Measurements from ENCODE around the gene PCMTD2.

The PCMTD2 gene

DNA sequence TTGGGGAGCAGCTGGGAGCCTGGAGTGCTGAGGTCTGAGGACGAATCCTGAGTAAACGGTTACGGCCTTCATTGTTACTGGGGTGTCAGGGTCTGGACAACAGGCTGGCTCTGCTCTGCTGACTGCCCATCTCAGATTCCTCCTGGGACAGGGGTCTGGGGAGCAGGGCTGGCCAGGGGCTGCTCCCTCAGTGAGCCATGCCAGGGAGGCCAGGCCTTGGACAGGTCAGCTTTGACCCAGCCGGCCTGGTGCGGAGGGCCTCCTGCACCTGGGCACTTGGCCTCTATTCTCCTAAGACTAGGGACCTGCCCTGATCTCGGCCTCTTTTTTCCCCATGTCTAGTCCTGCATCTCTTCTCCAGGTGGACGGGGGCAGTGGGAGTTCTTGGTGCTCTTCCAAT is 46.4 kb upstream of the PCMTD2 start:
- TF ChIP-seq GABPA (IDR thresholded peaks at IDR 0.05; ENCODE audit: low read depth) (no peak), SPI1 (IDR thresholded peaks at IDR 0.05; ENCODE audit: borderline replicate concordance, low read depth) (no peak)
- DNase-seq (ENCODE audit: low read depth in 1 of 2, low spot score in 1 of 2) = no peak
- H3K27me3 ChIP-seq (ENCODE audit: insufficient read depth, poor library complexity, severe bottlenecking) = peaks cover 4% of the 10 kb centered on the region
- H3K27ac ChIP-seq (replicated peaks) = no peak overlapping the region
- H3K4me3 ChIP-seq (replicated peaks; ENCODE audit: insufficient read depth, low read length) = no peak overlapping the region

DNA sequence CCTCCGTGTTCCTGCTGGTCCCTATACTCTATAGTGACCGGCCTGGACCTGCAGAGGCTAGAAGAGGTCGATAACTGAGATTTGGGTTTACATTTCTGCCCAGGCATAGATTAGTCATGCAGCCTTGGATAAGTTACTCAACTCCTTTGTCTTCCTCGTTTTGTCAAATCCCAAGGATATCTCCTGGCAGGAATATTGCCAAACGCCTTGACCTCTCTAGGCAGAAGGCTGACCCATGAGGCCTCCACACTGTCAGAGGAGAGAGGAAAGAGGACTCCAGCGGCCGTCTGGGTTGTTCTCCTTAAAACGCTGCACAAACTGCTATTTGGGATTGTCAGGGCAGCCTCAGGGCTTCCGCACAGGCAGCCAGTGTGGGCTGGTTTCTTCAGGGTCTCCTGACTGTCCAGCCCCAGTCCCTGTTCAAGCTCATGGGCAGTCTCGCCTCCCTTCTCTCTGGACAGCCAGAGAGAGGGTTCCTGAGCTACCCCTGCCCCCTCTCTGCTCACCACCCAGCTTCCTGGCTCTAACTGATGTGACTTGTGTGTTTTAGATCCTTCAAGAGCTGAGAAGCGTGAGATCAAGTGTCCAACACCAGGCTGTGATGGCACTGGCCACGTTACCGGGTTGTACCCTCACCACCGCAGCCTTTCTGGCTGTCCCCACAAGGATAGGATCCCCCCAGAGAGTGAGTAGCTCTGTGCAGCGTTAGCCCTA is 44.7 kb upstream of the PCMTD2 start:
- peaks cover 4% of the 10 kb centered on the region for H3K27me3 ChIP-seq (ENCODE audit: insufficient read depth, poor library complexity, severe bottlenecking)
- no peak for DNase-seq (ENCODE audit: low read depth in 1 of 2, low spot score in 1 of 2)
- TF ChIP-seq, protein P1, sequence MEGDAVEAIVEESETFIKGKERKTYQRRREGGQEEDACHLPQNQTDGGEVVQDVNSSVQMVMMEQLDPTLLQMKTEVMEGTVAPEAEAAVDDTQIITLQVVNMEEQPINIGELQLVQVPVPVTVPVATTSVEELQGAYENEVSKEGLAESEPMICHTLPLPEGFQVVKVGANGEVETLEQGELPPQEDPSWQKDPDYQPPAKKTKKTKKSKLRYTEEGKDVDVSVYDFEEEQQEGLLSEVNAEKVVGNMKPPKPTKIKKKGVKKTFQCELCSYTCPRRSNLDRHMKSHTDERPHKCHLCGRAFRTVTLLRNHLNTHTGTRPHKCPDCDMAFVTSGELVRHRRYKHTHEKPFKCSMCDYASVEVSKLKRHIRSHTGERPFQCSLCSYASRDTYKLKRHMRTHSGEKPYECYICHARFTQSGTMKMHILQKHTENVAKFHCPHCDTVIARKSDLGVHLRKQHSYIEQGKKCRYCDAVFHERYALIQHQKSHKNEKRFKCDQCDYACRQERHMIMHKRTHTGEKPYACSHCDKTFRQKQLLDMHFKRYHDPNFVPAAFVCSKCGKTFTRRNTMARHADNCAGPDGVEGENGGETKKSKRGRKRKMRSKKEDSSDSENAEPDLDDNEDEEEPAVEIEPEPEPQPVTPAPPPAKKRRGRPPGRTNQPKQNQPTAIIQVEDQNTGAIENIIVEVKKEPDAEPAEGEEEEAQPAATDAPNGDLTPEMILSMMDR (IDR thresholded peaks at IDR 0.05; ENCODE audit: insufficient read depth, low read length) = no peak
- TF ChIP-seq, protein P2, sequence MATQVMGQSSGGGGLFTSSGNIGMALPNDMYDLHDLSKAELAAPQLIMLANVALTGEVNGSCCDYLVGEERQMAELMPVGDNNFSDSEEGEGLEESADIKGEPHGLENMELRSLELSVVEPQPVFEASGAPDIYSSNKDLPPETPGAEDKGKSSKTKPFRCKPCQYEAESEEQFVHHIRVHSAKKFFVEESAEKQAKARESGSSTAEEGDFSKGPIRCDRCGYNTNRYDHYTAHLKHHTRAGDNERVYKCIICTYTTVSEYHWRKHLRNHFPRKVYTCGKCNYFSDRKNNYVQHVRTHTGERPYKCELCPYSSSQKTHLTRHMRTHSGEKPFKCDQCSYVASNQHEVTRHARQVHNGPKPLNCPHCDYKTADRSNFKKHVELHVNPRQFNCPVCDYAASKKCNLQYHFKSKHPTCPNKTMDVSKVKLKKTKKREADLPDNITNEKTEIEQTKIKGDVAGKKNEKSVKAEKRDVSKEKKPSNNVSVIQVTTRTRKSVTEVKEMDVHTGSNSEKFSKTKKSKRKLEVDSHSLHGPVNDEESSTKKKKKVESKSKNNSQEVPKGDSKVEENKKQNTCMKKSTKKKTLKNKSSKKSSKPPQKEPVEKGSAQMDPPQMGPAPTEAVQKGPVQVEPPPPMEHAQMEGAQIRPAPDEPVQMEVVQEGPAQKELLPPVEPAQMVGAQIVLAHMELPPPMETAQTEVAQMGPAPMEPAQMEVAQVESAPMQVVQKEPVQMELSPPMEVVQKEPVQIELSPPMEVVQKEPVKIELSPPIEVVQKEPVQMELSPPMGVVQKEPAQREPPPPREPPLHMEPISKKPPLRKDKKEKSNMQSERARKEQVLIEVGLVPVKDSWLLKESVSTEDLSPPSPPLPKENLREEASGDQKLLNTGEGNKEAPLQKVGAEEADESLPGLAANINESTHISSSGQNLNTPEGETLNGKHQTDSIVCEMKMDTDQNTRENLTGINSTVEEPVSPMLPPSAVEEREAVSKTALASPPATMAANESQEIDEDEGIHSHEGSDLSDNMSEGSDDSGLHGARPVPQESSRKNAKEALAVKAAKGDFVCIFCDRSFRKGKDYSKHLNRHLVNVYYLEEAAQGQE (IDR thresholded peaks at IDR 0.05; ENCODE audit: insufficient replicate concordance, low read depth) = no peak
- TF ChIP-seq POLR2AphosphoS5 (IDR thresholded peaks at IDR 0.05; ENCODE audit: low read depth) (no peak), GABPA (IDR thresholded peaks at IDR 0.05; ENCODE audit: low read depth) (no peak), SPI1 (IDR thresholded peaks at IDR 0.05; ENCODE audit: borderline replicate concordance, low read depth) (no peak)
- H3K4me3 ChIP-seq (replicated peaks; ENCODE audit: insufficient read depth, low read length) = no peak overlapping the region
- no peak overlapping the region for H3K27ac ChIP-seq (replicated peaks)

DNA sequence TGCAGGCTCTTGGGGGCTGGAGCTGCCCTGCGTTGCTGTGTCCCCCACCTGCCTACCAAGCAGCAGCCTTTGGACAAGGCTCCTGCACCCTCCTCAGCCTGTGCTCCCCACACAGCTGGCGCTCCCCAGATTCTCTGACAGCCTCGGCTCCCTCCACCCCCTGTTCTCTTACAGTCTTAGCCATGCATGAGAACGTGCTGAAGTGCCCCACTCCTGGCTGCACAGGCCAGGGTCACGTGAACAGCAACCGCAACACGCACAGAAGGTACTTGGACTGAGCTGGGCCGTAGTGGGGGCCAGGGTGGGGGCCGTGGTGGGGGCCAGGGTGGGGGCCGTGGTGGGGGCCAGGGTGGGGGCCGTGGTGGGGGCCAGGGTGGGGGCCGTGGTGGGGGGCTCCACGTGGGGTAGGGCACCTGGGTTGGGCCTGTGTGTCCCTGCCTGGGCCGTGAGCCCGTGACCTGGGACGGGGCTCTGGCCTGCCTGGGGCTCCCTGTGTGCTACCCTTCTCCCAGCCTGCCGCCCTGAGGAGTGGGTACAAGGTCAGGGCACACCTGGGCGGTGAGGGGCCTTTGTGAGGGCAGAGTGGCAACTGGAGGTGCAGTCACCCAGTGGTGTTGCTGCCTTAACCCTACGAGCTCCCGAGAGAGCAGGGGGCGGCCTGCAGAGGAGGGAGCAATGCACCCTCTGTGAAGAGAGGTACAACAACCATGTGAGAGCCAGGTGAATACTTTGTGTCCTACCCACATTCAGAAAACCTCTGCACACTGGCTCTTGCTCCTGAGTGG is 43.5 kb upstream of the PCMTD2 start:
- H3K27ac ChIP-seq (replicated peaks) = no peak overlapping the region

GRCh38 chr20:64212755-64213154 is 42.8 kb upstream of the PCMTD2 start:
- TF ChIP-seq, protein P1 (IDR thresholded peaks at IDR 0.05; ENCODE audit: insufficient read depth, low read length) = no peak
- TF ChIP-seq, protein P2 (IDR thresholded peaks at IDR 0.05; ENCODE audit: insufficient replicate concordance, low read depth) = no peak
- no peak for TF ChIP-seq POLR2AphosphoS5 (IDR thresholded peaks at IDR 0.05; ENCODE audit: low read depth)
- TF ChIP-seq GABPA (IDR thresholded peaks at IDR 0.05; ENCODE audit: low read depth) = no peak
- no peak for TF ChIP-seq SPI1 (IDR thresholded peaks at IDR 0.05; ENCODE audit: borderline replicate concordance, low read depth)
- H3K27me3 ChIP-seq (ENCODE audit: insufficient read depth, poor library complexity, severe bottlenecking) = peaks cover 4% of the 10 kb centered on the region
- peak in 1 of 2 experiments; percentile 29 for DNase-seq (ENCODE audit: low read depth in 1 of 2, low spot score in 1 of 2)
- no peak overlapping the region for H3K4me3 ChIP-seq (replicated peaks; ENCODE audit: insufficient read depth, low read length)
- no peak overlapping the region for H3K27ac ChIP-seq (replicated peaks)

More for the DNA sequence above, 43.5 kb upstream of the PCMTD2 start:
- TF ChIP-seq POLR2AphosphoS5 (IDR thresholded peaks at IDR 0.05; ENCODE audit: low read depth) (no peak), SPI1 (IDR thresholded peaks at IDR 0.05; ENCODE audit: borderline replicate concordance, low read depth) (no peak)
- H3K27me3 ChIP-seq (ENCODE audit: insufficient read depth, poor library complexity, severe bottlenecking) = peaks cover 4% of the 10 kb centered on the region
- no peak for DNase-seq (ENCODE audit: low read depth in 1 of 2, low spot score in 1 of 2)
- no peak overlapping the region for H3K4me3 ChIP-seq (replicated peaks; ENCODE audit: insufficient read depth, low read length)
